HG03469 (cell line): ENCODE results near the gene CTCF.
"Not testable (repeated sequence)": the region's sequence is repeated elsewhere in the genome, so short reads cannot be mapped to it uniquely, and the experiment has no call there.

Experiments used
- ATAC-seq: cut with Tn5 transposase; IDR thresholded peaks from one replicate; pipeline ENCODE4 v1.9.1; 2021; ENCODE audit warnings: mild to moderate bottlenecking, moderate library complexity, moderate number of reproducible peaks; ENCODE audit not compliant: unreplicated experiment

The CTCF gene

DNA sequence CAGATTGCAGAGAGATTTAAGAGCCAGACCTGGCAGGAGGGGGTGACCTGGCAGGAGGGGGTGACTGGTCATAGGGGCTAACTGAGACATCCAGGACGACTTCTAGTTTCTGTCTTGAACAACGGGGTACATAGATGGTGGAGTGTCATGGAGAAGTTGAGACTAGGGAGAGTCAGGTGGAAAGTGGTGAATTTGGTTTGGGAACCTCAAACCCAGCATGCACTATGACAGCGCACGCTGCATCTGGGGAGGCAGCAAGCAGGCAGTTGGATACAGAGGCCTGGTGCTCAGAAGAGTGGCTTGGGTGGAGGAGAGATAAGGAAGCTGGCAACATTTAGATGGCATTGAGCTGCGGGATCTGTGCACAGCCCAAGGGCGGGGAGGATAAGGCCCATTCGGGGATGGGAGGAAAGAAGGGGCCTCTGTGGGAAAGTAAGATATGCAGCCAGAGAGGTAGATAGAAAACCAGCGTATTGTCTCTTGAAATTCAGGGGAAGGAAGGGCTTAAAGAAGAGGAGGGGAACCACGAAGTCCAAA lies 29.2 kb upstream of the CTCF start:
- ATAC-seq: no peak

DNA sequence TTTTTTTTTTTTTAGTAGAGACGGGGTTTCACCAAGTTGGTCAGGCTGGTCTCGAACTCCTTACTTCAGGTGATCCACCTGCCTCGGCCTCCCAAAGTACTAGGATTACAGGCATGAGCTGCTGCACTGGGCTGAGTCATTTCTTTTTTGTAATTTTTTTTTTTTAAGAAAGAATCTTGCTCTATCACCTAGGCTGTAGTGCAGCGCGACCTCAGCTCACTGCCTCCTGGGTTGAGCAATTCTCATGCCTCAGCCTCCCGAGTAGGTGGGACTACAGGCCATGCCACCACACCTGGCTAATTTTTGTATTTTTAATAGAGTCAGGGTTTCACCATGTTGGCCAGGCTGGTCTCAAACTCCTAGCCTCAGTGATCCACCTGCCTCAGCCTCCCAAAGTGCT lies 28.3 kb upstream of the CTCF start:
- ATAC-seq: not testable (repeated sequence)

DNA sequence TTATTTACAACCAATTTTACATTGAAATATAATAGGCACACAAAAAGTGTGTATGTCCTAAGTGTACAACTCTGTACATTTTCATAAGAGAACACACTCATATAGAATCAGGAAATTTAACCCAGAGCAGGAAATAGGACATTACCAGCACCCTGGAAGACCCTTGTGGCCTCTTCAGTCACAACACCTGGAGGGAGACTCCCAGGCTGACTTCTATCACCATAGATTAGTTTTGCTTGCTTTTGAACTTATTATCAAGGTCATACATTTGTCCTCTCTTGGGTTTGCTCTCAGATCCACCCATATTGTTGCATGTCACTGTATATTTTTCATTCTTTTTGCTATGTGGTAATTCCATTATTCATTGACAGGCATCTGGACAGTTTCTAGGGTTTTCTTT lies 27.9 kb upstream of the CTCF start:
- ATAC-seq: no peak

DNA sequence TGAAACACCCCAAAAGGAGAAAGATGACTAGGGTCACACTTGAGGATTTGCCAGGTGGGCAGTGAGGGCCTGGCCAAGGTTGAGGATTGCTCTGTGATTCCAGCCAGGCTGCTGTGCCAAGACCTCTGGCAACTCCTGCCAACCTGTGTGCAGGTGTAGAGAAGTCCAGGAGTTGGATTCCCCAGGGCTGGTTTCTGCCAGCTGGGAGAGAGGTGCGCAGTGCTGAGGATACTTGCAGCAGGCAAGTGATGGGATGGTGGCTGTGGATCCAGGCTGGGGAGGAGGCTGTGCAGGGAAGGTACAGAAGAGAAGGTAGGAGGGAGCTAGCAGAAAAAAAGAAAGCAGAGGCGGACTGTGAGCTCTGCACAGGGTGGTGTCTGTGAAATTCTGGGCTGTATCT lies 27.1 kb upstream of the CTCF start:
- no peak for ATAC-seq

DNA sequence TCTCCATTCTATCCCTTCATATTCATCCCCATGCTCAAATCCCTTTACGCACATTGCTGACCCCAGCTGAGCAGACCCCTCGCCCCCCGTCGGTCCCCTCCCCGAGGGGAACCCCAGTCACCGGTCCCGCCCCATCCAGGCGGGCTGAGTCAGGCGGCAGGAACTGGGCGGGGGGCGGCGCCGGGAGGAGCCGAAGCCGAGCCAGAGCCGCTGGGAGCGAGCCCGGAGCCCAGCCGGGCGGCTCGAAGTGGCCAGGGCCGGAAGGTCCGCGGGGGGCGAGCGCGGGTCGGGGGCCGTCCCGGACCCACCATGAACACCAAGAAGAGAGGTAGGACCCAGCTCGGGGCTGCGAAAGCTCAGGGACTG lies 25.1 kb upstream of the CTCF start:
- no peak for ATAC-seq

DNA sequence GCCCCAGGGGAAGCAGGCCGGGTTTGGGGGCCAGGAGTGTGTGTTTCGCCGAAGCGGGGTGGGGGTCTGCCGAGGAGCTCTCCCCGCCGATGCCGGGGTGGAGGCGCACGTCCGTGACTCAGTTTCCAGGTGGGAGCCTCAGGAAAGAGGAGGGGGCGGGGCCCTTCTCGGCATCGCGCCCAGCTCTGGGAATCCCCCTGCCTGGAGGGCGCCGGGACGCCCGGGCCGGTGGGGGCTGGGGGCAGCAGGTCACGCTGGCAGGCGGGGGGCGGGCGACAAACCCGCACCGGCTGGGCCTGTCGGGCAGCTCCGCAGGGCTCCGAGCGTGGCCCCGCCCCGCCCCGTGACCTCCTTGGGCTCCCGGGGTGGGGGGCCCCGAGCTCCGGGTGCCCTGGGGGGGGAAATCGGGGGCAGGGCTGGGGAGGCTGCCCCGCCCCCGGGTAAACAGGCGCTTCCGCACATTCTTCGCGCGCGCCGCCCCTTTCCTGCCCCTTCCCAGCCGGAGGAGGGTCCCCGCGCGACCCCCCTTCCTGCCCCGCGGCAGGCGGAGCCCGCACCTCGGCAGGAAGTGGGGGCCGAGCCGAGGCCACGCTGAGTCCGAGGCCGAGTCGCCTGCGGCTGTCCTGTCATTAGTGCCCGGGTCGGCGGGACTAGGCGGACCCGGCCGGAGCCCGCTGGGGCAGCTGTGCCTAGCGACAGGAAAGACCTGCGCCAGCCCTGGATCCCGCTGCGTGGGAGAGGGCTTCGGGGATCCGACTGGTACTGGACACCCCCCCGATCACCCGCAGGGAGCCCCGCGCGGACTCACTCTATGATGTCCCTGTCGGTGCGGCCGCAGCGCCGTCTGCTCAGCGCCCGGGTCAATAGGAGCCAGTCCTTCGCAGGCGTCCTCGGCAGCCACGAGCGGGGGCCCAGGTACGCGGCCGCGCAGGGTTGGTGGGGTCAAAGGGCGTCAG lies 24.4 kb upstream of the CTCF start:
- no peak for ATAC-seq

DNA sequence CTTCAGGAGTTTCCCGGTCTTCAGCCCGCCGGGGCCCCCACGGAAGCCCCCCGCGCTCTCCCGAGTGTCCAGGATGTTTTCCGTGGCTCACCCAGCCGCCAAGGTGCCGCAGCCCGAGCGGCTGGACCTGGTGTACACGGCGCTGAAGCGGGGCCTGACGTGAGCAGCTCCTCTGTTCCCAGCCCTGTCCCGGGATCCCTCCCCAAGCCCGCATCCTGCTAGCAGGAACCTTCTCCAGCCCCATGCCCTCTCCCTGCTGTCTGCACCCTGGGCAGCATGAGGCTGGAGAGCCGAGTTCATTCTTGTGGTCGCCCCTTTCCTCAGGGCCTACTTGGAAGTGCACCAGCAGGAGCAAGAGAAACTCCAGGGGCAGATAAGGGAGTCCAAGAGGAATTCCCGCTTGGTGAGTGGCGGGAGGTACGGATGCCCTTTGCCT lies 23.6 kb upstream of the CTCF start:
- ATAC-seq: no peak

DNA sequence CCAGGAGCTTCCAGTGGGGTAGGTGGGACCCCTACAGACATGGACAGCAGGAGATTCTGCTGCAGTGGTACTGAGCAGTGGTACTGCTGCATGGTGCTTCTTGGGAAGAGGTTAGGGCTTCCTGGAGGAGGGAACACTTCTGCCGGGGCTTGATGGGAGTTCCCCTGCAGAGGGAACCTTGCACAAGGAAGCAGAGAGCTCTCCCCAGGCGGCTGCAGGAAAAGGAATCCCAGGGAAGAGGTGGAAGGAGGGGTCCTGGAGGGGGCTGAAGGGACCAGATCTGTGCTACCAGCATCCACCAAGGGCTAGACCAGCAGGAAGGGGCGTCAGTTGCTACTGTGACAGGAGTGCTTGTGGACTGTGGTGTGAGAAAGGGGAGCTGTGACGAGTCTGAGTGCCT lies 23.1 kb upstream of the CTCF start:
- no peak for ATAC-seq

DNA sequence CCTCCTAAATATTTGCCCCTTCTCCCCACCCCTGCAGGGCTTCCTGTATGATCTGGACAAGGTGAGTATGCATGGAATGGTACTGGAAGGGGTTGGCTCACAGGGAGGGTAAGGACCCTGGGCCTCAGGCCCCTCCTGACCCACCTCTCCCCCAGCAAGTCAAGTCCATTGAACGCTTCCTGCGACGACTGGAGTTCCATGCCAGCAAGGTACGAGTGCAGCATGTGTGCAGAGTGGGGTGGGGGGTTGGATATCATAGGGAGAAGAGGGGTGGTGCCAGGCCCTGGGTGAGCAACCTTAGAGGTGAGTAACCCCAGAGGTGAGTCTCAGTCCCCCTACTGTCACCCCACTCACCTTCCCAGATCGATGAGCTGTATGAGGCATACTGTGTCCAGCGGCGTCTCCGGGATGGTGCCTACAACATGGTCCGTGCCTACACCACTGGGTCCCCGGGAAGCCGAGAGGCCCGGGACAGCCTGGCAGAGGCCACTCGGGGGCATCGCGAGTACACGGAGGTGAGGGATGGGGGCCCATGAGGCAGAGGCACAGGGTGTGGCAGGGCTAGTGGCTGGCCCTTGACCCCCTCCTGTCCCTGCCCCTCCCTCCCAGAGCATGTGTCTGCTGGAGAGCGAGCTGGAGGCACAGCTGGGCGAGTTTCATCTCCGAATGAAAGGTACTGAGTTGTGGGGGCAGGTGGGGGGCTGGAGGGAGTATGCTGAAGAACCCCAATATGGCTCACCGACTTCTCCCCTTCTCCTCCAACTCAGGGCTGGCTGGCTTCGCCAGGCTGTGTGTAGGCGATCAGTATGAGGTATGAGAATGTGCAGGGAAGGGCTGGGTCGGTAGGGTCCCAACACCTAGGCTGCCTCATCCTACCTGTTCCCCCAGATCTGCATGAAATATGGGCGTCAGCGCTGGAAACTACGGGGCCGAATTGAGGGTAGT lies 22.4 kb upstream of the CTCF start:
- ATAC-seq: no peak

DNA sequence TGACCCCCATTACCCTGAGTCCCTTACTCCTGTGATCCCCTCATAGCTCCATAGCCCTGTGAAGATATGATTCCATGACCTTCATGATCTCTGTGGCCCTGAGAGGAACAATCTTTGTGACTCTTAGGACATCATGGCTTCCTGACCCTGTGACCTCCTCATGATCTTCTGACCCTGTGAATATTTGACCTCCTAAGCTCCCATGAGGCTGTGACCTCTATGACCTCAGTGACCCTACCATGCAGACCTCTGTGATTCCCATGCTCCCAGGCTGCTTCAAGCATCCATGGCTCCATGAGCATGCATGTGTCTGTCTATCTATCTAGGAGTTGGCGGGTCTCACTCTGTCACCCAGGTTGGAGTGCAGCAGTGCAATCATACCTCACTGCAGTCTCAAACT lies 21.6 kb upstream of the CTCF start:
- no peak for ATAC-seq

DNA sequence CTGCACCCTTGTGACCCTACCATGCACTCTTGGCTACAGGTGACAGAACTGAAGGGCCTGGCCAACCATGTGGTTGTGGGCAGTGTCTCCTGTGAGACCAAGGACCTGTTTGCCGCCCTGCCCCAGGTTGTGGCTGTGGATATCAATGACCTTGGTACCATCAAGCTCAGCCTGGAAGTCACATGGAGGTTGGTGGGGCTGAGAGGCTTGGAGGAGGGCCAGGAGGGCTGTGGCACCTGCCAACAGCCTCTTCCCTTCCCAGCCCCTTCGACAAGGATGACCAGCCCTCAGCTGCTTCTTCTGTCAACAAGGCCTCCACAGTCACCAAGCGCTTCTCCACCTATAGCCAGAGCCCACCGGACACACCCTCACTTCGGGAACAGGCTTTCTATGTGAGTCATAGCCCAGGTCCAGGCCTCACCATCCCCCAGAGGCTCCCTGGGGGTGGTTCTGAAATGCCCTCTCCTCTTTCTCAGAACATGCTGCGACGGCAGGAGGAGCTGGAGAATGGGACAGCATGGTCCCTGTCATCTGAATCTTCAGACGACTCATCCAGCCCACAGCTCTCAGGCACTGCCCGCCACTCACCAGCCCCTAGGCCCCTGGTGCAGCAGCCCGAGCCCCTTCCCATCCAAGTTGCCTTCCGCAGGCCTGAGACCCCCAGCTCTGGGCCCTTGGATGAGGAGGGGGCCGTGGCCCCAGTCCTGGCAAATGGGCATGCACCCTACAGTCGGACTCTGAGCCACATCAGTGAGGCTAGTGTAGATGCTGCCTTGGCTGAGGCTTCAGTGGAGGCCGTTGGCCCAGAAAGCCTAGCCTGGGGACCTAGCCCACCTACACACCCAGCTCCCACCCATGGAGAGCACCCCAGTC lies 20.7 kb upstream of the CTCF start:
- ATAC-seq: no peak

DNA sequence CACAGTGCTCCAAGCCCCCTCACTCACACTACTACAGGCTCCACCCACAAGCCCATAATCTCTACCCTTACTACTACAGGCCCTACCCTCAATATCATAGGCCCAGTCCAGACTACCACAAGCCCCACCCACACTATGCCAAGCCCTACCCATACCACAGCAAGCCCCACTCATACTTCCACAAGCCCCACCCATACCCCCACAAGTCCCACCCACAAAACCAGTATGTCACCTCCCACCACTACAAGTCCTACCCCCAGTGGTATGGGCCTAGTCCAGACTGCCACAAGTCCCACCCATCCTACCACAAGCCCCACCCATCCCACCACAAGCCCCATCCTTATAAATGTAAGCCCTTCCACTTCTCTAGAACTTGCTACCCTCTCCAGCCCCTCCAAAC lies 19.9 kb upstream of the CTCF start:
- ATAC-seq: no peak

DNA sequence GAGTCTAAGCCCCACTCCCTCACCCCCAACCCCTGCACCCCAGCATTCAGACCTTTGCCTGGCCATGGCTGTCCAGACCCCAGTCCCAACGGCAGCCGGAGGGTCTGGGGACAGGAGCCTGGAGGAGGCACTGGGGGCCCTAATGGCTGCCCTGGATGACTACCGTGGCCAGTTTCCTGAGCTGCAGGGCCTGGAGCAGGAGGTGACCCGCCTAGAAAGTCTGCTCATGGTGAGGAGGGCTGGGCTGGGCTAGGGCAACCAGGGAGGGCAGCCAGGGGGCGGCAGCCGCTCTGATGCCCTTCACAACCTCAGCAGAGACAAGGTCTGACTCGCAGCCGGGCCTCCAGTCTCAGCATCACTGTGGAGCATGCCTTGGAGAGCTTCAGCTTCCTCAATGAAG lies 19.3 kb upstream of the CTCF start:
- ATAC-seq: no peak

DNA sequence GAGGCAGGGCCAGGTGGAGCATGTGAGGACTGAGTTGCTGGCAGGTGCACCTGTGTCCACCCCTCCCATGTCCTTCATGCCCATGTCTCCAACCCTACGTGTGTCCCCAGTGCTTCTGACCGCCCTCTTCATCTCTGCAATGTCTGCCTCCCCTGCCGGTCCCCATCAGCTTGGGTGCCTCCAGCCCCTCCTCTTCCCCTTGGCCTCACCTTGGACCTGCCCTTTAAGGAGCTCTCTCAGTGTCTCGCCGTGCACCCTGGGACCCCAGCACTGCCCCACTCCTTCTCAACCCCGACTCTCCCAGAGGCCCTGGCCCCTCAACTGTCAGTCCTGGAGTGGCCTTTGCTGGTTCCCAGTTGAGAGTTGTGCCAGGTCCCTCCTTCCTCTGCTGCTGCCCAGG lies 18.7 kb upstream of the CTCF start:
- ATAC-seq: no peak

DNA sequence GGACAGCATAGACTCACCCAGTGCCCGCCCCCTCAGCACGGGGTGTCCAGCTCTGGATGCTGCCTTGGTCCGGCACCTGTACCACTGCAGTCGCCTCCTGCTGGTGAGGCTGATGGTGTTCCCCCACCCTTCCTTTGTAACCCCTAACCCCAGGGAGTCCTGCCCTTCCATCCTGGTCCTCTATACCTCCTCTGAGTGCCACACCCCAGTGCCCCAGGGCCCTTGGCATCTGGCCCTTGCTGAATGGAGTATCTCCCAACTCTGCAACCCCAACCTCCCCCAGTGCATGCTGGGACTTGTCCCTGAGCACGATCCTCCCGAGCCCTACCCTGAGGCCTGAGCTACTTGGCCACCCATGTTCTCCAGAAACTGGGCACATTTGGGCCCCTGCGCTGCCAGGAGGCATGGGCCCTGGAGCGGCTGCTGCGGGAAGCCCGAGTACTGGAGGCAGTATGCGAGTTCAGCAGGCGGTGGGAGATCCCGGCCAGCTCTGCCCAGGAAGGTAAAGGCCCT lies 17.9 kb upstream of the CTCF start:
- no peak for ATAC-seq

DNA sequence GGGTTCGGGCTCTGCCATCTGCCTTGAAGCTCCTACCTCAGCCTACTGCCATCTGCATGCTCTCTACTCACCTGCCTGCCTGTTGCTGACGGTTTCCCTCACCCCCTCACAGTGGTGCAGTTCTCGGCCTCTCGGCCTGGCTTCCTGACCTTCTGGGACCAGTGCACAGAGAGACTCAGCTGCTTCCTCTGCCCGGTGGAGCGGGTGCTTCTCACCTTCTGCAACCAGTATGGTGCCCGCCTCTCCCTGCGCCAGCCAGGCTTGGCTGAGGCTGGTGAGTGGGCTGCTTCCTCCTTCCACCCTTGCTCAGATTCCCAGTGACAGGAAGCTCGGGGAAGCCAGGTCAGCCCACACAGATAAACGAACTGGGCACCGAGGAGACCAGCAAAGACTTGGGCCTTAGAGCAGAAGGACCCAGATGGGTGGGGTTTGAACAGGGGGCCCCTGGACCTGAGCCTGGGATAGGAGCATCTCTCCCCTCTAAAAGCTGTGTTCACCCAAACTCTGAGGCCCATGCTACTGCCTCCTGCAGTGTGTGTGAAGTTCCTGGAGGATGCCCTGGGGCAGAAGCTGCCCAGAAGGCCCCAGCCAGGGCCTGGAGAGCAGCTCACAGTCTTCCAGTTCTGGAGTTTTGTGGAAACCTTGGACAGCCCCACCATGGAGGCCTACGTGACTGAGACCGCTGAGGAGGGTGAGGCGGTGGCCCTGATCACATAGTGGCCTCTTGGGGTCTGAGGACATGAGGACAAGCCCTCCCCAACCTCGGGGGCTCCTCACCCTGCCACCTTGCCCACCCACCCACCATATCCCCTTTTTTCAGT lies 17.3 kb upstream of the CTCF start:
- ATAC-seq: no peak

DNA sequence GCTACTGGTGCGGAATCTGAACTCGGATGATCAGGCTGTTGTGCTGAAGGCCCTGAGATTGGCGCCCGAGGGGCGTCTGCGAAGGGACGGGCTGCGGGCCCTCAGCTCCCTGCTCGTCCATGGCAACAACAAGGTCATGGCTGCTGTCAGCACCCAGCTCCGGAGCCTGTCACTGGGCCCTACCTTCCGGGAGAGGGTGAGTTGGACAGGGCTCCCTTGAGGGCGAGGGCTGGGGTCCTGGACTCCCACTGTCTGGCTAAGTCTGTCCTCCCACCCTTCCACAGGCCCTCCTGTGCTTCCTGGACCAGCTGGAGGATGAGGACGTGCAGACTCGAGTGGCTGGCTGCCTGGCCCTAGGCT lies 16.7 kb upstream of the CTCF start:
- no peak for ATAC-seq

DNA sequence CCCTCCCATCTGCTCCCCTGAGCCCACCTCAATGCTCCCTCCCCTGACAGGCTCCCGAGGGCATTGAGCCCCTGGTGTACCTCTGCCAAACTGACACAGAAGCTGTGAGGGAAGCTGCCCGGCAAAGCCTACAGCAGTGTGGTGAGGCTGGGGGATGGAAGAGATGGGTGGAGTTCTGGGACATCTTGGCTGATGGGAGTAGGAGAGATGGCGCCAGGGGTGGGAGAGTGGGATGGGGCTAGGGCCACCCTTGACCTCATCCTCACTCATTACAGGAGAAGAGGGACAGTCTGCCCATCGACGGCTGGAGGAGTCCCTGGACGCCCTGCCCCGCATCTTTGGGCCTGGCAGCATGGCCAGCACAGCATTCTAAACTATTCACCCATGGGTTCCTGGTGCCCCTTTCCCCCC lies 16.2 kb upstream of the CTCF start:
- no peak for ATAC-seq

DNA sequence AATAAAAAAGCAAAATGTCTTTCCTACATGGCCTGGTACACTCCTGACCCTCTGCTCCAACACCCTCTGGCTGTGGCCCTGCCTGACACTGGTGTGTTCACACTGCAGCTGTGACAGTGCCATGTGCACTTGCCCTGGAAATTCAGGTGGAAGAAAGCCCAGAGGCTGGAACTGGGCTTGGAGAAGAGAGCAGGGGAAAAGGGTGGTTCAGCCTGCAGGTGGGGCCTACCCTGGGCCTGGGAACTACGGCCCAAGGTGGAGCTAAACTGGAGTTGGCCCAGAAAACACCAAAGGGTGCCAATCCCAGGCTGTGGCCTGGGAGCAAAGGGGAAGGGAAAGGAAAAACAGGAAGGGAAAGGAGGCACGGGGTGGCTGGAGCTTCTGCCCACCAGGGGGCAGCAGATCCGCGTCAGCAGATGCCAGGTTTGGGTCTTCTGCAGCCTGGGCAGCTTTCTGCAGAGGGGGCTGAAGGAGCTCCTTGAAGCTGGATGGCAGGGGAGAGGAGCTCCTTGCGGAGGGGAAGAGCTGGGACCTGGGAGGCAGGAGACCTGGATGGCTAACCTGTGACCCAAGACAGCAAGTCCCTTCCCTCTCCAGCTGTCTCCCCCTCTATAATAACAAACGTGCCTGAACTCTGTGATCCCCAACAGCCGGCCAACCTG lies 15.4 kb upstream of the CTCF start:
- ATAC-seq: no peak
